Neural crest cell (in vitro differentiated cells): Measurements from ENCODE around the gene EEF1A2. TPM values are rescaled to one million over a fixed set of nuclear protein-coding genes. Genes with fewer than 3 reads are reported as not detected.
"Not testable (repeated sequence)": the region's sequence is repeated elsewhere in the genome, so short reads cannot be mapped to it uniquely, and the experiment has no call there.

ENCODE experiments used
- DNase-seq: peaks from one replicate; pipeline ENCODE4 v3.0.0; 2021; ENCODE audit warnings: low read depth, mixed read lengths, low spot score
- H3K27ac Mint-ChIP-seq: one replicate; pipeline ENCODE4 v1.8.0; 2021; ENCODE audit warnings: mild to moderate bottlenecking, mixed read lengths; ENCODE audit not compliant: unreplicated experiment
- H3K27me3 Mint-ChIP-seq: 2 replicates; pipeline ENCODE4 v1.8.0; 2021; ENCODE audit warnings: low read depth, mild to moderate bottlenecking, mixed read lengths
- H3K36me3 Mint-ChIP-seq: 2 replicates; pipeline ENCODE4 v1.8.0; 2021; ENCODE audit warnings: low read depth, mild to moderate bottlenecking, mixed read lengths
- H3K4me1 Mint-ChIP-seq: 2 replicates; pipeline ENCODE4 v1.8.0; 2021; ENCODE audit warnings: mixed read lengths
- H3K4me3 Mint-ChIP-seq: one replicate; pipeline ENCODE4 v1.8.0; 2021; ENCODE audit warnings: mild to moderate bottlenecking, mixed read lengths
- H3K9me3 Mint-ChIP-seq: 2 replicates; pipeline ENCODE4 v1.8.0; 2021; ENCODE audit warnings: mixed read lengths
- CTCF ChIP-seq: fragments of 200-600 bp; sonication (generic); conservative IDR thresholded peaks from 2 replicates; pipeline ENCODE4 v1.5.0; 2021; ENCODE audit warnings: antibody characterized with exemption, mild to moderate bottlenecking
- total RNA-seq: library from RNA; stranded (reverse); gene quantifications from 2 replicates; pipeline ENCODE4 v1.2.1, GENCODE V29; 2021

EEF1A2 gene
- total RNA-seq, 1 donor from 2014 or later: 4.6 TPM

DNA sequence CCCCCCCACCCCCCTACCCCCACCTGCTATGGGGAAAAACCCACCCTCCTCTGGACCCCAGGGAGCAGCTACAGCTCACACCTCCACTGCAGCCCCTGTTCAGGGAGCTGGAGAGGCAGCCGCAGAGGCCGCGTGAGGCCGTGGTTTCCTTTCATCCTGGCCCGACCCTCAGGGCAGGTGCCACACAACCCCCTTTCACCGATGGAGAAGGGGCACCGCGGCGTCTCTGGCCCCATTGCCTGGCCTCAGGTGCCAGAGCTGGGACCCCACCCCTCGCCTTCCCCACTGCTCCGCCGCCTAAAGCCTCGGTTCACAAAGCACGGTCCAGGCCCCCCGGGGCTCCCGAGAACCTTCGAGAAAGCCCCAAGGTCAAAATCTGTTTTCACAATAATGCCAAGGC, 14.6 kb downstream of the EEF1A2 start:
- Mint-ChIP-seq H3K4me3 (no peak overlapping the region), H3K4me1 (no peaks in the 10 kb centered on the region), H3K27me3 (peaks cover 32% of the 10 kb centered on the region), H3K9me3 (no peaks in the 10 kb centered on the region), H3K27ac (no peak overlapping the region), H3K36me3 (no peaks in the 10 kb centered on the region)
- DNase-seq: no peak
- no peak for TF ChIP-seq CTCF

DNA sequence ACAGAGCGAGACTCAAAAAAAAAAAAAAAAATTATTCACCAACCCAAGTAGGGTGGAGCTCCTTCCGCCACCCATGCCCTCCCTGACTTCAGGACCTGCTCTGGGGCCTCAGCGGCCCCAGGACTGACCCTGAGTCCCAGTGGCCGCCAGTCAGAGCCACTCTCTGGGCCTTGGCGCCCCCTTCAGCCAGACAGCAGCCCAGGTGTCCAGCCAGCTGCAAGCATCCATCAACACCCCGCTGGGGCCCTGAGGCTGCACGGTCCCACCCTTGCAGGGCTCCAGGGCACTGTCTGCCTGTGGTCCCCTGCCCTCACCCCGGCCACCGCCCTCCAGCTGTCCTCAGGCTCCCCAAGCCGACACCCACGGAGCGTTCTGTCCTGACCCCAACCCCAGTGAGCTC, 15.0 kb downstream of the EEF1A2 start:
- H3K9me3 Mint-ChIP-seq: no peaks in the 10 kb centered on the region
- H3K27me3 Mint-ChIP-seq: peaks cover 28% of the 10 kb centered on the region
- TF ChIP-seq CTCF: no peak
- H3K4me1 Mint-ChIP-seq: no peaks in the 10 kb centered on the region
- H3K27ac Mint-ChIP-seq: no peak overlapping the region
- no peak for DNase-seq
- no peak overlapping the region for H3K4me3 Mint-ChIP-seq
- H3K36me3 Mint-ChIP-seq: no peaks in the 10 kb centered on the region

GRCh38 chr20:63482021-63482587, 16.8 kb downstream of the EEF1A2 start:
- TF ChIP-seq CTCF: no peak
- Mint-ChIP-seq H3K4me1 (no peaks in the 10 kb centered on the region), H3K9me3 (no peaks in the 10 kb centered on the region), H3K27me3 (peaks cover 26% of the 10 kb centered on the region), H3K4me3 (no peak overlapping the region), H3K36me3 (no peaks in the 10 kb centered on the region), H3K27ac (no peak overlapping the region)
- no peak for DNase-seq

DNA sequence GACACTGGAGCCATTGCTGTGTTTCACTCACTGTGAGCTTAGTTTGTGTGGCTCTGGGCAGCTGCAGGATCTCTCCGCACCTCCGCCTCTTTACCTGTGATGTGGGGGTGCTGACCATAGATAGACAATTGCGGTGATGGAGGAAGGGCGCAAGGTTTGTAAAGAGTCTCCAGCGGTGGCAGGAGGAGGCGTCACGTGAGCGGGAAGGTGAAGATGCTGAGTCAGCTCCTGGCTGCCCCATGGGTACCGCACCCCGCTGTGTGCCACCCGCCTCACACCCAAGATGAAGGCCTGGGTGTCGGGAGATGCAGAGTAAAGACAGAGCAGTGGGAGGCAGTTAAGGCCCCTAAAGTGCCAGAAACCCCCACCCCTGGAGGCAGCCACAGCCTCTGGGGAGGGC, 17.4 kb downstream of the EEF1A2 start:
- H3K4me3 Mint-ChIP-seq: no peak overlapping the region
- H3K27ac Mint-ChIP-seq: no peak overlapping the region
- H3K4me1 Mint-ChIP-seq: no peaks in the 10 kb centered on the region
- peaks cover 29% of the 10 kb centered on the region for H3K27me3 Mint-ChIP-seq
- DNase-seq: no peak
- H3K9me3 Mint-ChIP-seq: no peaks in the 10 kb centered on the region
- H3K36me3 Mint-ChIP-seq: no peaks in the 10 kb centered on the region
- no peak for TF ChIP-seq CTCF

GRCh38 chr20:63479695-63480419, 19.0 kb downstream of the EEF1A2 start:
- peaks cover 36% of the 10 kb centered on the region for H3K27me3 Mint-ChIP-seq
- H3K36me3 Mint-ChIP-seq, H3K9me3 Mint-ChIP-seq, H3K4me3 Mint-ChIP-seq, DNase-seq, H3K4me1 Mint-ChIP-seq, H3K27ac Mint-ChIP-seq: not testable (repeated sequence)
